GM12891 (cell line): ENCODE measurements around the gene HSD3B2.

ENCODE experiments used
- POLR2AphosphoS5 ChIP-seq: IDR thresholded peaks from 2 replicates; pipeline ENCODE4 v1.6.1; 2011; ENCODE audit warnings: low read depth, low read length, control low read depth
- TAF1 ChIP-seq: IDR thresholded peaks from 2 replicates; pipeline ENCODE4 v1.6.1; 2011; ENCODE audit warnings: low read depth, low read length, control low read depth

GRCh38 chr1:119396982-119397381 lies 18.0 kb upstream of the HSD3B2 start:
- TF ChIP-seq POLR2AphosphoS5 (no peak), TAF1 (no peak)
